HG02852 (cell line): ENCODE measurements around the gene SFXN2.
"Not testable (repeated sequence)": the region's sequence is repeated elsewhere in the genome, so short reads cannot be mapped to it uniquely, and the experiment has no call there.

Experiments used
- ATAC-seq: cut with Tn5 transposase; IDR thresholded peaks from one replicate; pipeline ENCODE4 v1.9.1; 2021; ENCODE audit warnings: mild to moderate bottlenecking, moderate library complexity; ENCODE audit not compliant: unreplicated experiment

SFXN2 gene, protein sequence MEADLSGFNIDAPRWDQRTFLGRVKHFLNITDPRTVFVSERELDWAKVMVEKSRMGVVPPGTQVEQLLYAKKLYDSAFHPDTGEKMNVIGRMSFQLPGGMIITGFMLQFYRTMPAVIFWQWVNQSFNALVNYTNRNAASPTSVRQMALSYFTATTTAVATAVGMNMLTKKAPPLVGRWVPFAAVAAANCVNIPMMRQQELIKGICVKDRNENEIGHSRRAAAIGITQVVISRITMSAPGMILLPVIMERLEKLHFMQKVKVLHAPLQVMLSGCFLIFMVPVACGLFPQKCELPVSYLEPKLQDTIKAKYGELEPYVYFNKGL

DNA sequence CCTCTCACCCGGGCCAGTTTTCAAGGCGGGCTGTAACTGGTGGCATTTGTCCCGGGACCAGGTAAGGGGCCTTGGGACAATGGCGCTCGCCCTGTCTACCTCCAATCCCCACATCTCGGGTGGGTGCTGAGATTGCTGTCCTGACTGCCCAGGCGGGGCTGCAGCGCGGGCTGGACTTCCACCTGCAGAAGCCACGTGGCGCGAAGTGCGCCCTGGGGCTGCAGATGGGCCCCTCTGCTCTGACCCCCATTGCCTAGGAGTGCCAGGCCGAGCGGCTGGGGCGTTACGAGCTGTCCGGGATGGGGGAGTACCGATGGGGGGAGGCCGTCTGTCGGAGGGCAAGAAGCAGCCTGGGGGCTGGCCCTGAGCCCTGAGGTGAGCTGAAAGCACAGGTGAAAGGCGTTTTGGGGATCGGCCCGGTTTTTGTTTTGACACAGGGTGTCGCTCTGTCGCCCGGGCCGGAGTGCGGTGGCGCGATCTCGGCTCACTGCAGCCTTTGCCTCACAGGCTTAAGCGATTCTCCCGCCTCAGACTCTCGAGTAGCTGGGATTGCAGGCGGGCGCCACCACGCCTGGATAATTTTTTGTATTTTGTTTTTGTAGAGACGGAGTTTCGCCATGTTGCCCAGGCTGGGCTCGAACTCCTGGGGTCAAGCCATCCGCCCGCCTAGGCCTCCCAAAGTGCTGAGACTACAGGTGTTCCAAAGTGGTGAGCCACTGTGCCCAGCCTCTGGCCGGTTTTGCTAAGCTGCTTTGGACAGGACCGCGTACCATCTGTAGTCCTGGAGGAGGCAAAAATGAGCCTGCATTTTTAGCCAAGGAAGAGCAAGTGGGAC lies at the start of gene SFXN2:
Gene SFXN2, plus strand, starts transcription at position 16 of the 835 bp plus-strand sequence. CDS start 12,001 bp downstream, outside the sequence.
- peak; percentile 18 for ATAC-seq

DNA sequence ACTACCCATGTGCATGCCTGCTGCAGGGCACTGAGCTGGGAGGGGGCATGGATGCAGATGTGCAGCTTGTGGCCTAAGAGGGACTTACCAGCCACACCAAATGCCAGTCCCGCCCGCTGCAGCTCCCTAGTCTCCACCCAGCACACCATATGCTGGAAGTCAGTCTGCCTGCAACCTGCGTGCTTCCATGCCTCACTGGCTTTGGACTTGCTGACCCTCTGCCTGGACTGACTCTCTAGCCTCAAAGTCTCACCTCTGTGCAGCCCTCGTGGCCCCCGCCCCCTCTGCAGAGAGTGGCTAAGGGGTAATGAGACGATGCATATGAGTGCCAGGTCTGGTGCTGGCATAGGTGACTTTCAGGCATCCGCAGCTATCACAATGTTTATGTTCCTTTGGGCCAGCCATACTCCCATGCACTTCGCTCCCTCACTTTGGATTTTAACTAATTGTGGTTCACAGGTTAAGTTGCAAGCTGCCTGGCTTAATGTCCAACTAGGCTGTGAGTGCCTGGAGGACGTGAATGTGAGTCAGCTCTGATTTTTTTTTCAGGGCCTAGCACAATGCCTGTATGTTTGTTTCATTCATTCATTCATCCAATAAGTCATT lies 48.4 kb upstream of the SFXN2 start:
- no peak for ATAC-seq

DNA sequence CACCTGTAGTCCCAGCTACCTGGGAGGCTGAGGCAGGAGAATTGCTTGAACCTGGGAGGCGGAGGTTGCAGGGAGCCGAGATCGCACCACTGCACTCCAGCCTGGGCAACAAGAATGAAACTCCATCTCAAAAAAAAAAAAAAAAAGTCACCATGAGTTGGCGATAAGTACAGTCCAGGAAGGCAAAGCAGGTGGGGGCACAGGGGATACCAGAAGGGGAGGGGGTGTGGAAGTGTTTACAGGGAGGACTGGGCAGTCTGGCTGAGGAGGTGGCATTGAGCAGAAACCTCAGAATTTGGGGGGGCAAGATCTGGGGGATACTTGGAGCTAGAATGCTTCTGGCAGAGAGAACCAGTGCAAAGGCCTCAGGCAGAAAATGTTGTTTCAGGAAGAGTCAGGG lies 47.0 kb upstream of the SFXN2 start:
- not testable (repeated sequence) for ATAC-seq

DNA sequence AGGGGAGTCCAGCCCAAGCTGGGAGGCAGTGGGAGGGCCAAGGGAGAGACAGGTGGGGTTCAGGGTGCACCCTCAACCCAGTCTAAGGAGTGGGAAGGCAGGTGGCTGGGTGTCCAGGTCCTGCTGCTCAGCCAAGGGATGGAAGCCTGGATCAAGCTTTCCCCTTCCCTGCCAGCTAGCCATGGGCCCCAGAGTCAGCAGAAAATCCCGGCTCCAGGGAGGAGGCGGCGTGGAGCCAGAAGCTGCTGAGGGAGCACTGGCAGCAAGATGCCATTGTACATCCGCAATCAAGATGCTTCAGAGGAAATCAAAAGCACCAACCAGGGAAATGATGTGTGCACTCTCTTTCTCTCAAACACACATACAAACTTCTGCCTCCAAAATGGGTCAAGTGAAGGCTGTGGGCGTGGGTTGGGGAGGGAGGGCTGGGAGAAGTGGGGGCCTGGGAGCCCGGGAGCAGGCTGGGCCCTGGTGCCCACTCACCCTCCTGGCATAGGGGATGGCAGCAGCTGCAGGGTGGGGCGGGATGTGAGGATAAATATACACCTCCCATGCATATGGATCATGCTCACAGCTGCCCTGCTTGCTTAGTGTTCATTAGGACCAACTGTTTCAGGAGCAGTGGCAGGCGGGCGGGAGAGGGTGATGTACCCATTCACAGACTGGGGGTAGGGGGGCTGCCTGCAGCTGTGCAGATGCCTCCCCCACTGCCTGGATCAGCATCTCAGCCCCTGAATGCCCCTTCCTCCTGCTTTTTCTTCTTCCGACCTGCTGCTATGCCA lies 45.9 kb upstream of the SFXN2 start:
- ATAC-seq, result no peak

DNA sequence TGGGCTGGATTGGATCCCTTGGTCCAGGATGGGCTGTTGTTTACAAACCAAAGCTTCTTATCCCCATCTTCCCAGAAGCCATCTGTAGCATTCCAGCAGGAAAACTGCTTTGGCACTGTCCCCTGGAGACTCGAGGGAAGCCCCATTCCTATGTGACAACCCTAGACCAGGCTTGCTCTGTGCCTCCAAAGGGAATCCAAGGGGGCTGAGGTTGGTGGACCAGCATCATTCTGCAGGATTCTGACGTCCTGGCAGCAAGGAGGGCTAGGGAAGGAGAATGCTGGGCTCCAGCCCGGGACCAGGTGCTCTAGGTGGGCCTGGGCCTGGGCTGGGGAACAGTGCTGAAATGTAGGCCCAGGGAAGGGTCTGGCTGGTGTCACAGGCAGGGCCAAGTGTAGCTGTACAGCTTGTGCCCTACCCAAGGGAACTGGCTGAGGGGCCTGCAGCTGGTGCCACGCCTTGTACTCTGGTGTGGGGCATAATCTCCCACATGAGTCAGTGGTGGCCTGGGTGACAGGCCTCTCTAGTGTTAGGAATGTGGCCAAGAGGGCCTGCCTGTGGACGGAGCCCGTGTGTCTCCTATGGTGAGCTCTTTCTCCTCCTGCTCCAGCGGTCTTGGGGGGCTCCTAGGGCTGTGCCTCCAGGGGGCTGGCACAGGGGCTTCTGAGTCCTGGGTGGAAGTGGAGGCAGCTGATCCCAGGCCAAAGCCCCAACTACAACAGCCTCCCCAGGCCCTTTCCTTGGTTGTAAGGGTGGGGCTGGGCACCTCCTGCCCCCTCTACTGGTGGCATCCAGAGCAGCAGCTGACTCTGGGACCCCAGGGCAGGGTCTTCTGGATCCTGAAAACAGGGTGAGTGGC lies 45.0 kb upstream of the SFXN2 start:
- no peak for ATAC-seq

DNA sequence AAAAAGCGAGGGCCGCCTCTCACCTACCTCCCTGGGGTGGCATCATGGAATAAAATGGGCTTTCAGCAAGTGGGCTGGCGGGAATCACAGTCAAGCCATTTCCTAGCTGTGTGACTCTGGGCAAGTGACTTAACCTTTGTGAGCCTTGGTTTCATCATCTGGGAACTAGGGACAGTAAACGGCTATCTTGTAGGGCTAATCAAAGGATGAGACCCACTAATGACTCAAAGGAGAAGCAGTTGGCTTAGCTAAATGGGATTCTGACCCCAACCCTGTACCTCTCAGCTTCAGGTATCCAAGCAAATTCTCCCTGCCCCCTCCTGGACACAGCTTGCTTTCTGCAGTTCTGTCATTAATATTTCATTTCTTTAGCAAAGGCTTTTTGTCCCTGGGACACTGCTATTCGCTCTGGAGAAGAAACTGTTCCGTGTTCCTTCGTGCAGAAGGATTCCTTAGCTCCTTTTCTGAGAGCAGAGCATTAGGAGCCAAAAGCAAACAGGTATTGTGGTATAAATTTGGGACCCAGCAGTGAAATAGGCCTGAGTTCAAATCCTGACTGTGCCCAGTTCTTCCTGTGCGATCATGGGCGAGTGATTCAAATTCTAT lies 44.3 kb upstream of the SFXN2 start:
- no peak for ATAC-seq

DNA sequence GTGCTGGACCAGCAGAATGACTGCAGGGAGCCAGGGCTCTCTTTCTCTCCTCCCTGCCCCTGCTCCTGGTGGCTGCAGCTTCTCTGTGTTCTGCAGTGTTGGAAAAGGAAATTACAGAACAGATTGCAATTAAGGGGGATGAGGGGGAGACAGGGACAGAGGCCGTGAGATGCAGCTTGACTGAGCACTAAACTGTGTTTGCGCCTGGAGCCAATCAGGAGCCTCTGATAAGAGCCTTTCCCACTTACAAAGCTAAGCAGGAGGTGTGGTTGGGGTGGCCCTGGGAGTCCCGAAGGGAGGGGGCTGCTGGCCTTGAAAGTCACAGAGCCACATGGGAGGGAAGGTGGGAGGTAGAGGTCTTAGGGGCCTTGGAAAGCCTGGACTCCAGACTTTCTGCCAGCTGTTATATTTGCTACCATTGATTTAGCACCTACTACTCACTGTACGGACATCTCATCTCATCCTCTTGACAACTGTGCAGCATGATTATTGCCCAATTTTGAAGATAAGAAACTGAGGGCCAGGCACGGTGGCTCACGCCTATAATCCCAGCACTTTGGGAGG lies 43.5 kb upstream of the SFXN2 start:
- ATAC-seq, result no peak

DNA sequence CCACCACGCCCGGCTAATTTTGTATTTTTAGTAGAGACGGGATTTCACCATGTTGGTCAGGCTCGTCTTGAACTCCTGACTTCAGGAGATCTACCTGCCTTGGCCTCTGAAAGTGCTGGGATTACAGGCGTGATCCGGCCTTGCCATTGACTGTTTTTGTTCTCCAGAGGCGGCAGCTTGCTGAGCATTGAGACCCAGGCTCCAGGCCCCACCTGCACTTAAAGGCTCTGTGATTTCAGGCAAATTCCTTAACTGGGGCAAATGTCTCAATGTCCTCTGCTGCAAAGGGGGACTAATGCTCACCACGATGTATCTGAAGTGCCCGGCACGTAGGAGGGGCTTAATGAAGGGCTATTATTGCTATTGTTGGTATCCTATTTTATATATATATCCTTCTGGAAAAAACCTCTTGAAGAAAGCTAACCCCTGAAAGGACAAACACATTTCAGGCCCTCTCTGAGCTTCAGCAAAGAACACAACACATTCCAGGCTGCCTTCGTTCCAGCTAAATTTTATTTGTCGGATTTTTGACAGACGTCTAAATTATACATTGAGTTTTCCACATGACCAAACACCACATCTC lies 41.1 kb upstream of the SFXN2 start:
- no peak for ATAC-seq

DNA sequence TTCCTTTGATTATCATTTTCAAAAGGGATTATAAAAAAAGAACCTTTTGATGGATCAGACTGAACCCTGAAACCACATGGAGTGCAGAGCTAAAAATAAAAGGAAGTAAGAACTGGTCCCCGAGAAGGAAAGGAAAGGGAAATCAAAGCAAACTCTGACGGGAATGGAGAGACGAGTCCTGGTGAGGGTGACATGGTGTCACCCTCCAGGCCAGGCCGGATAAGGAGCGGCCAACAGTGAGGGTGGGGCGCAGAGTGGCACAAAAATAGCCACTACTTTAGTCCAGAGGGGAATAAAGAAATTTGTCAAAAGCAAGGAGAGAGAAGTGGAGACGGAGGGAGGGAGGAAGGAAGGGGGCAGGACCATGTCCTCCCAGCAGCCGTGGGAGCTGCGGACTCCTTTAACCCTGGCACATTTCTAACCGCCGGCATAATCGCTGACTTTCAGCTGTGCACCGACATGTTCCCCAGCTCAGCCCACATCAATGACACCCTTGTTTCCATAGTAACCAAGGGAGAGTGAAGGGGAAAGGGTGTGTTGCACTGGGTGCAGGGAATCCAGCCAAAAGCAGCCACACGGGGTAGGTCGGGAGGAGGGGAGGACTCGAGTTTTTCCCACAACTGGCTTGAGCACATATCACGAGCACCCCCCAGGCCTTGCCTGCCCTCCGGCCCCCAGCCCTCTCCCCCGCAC lies 40.5 kb upstream of the SFXN2 start:
- peak; percentile 50 for ATAC-seq

DNA sequence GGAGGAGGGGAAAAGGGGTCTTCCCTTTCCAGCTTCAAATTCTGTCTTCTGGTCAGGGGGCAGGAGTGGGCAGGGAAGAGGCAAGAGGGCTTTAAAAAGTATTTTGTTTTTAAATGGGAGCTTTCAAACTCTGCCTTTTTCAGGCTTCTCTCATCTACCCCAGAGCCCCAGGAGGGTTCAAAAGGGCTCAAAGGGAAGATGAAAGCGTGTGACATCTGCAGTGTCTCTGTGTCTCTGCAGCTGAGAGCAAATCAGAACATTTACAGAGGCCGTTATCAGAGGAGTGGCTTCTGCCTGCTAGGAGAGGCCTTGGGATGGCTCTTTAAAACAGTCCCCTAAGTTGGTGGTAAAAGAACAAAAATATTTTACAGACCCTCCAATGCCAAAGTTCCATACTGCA lies 39.9 kb upstream of the SFXN2 start:
- ATAC-seq, result no peak

DNA sequence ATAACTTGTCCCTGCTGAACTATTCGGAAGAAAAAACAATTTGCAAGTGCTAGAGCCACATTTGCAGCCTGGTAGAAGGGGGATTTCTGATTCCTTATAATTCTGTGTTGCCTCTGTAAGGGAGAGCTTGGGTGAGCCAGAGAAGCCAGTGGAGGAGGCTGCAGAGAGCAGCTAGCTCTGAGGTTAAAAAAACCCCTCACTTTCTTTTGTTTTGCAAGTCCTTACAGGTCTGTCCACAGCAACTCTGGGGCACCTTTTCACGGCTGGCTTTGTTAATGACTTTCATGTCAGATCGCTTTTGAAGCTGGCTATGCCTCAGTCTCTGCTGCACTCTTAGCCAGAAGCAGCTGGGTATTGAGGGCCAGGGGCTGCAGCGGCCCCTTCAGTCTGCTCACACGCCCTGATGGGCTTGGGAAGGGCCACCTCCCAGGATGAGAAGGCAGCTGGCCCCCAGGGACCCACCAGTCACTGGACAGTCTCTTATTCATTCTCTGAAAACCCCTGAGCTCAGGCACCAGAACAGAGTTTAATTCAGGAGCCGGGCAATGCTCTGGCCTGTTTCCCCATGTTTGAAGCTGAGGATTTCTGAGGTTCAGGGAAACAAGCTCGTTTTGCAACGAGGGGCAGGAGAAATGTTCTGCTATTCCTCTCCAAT lies 39.3 kb upstream of the SFXN2 start:
- no peak for ATAC-seq

DNA sequence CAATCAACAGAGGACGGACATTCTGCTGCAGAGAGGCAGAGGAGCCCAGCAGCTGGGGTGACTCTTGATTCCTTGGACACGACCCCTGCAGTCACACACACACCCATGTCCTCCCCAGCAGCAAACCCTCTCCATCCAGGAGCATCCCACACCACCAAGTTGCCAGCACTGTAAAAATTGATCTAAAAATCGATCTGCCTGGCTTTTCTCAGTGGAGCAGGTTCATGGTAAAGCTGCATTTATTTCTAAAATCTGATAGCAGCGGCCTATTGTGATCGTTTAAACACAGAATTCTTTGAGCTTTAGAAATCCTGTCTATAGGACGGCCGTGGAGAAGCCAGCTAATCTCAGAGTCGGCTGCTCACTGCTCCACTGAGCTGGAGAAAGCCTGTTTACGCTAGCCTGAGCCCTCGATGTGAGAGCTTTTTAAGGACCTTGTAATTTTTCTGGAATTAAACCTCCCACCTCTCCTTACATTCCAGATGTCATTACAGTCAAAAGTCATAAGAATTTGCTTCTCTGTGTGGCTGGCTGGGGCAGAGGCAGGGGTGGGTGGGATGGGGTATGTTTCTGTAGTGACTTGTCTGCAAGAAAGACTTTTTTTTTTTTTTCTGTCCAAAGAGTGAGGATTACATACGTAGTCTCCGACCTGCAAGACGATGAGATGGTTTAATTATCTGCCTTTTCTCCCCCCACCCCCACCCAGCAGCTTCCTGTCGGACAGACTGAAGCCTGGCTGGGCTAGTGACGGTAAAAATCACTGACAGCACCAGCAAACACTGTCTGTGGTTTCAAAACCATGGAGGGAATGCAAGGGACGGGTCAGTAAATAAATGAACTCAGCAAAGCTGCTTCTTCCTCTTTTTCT lies 38.5 kb upstream of the SFXN2 start:
- ATAC-seq, result no peak

DNA sequence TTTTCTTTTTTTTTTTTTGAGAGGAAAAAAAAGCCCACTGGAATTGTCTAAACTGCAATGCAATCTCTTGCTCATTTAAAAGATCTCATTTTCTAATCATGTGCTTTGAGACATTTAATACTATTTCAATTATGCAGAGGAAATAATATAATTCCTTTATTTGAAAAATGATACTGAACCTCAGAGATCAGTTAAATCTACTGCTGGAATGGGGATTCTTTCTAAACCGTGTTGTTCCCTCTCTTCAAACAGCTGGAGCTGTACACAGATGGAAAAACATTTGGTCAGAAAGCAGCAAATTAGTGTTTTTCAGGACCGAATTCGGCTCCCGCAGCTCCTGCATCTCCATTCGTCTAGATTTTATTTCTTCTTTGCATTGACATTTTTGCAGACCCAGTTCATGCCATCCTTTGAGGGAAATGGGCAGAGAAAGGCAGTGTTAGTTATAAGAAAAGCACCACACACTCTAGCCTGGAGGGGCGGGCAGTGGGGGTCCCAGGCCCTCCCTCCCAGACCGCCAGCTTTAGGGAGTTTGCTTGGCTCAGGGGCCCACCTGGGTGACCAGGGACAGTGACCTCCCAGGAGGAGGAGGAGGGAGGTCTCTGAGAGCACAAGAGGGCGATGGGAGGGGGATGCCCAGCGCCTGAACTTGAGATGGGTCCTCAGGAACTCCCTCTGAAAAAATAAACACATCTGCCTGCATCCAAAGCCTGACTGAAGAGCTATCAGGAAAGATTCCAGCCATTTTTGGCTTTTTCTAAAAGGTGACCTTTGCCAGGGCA lies 37.7 kb upstream of the SFXN2 start:
- no peak for ATAC-seq

DNA sequence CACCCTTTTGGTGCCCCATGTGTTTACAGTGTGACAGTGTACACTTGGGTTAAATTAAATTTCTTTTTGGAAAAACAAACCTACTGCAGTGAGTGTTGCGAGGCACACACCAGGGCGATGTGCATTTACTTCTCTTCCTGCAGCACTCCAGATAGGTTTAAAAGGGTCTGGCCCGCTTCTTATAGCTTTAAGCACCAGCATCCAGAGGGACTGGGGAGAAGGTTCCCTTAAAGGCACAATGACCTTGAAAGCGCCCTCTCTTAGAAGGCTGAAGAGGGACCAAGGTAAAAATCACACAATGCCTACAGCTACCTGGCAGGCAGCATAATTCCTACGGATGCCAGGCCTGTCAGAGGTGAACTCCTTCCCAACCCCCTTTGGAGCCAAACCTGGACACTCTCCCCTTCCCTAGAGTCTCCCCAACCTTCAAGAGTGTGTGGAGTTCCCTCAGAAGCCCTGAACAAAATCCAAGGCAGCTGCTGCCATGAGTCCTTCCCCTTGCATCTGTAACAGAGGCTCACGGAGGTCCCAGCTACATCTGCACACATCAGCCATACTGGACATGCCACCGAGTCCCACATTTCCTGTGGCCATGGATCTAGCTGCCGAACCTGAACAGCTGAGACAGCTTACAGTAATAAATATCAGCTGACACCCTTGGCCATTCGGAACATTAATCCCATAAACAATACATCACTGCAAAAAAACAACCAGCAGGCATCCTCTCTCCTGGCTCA lies 36.9 kb upstream of the SFXN2 start:
- no peak for ATAC-seq

DNA sequence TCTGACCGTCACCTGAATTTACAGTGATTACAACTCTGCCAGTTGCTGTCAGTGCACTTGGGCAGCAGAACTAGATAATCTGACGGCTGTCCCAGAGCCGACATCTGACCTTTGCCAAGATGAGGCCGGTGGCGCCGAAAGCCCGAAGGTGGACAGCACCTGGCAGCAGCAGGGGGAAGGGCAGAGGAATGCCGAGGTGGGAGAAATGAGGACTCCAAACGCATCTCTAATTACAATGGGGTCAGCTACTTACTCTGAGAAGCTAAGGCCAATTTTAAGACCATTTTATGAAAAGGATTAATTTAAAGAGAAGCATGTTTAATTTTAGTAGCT lies 36.4 kb upstream of the SFXN2 start:
- ATAC-seq, result no peak

DNA sequence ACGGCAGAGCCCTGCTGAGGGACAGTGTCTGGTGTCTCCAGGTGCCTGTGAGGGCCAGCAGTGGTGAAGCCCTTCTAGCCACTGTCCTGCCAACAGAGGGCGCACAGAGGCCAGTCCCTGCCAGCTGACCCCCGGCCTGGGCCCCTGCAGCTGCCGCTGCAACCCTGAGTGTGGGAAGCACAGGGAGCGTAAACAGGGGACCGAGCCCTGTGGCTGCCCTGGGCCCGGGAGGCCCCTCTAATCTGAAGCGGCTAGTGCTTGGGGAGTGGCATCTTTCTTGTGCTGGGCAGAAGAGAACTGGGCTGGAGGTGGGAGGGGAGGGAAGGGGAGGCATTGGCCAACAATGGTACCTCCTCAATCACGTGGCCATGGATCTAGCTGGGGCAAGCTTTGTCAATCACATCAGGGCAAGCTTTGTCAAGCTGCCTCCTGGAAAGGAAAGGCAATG lies 35.6 kb upstream of the SFXN2 start:
- ATAC-seq, result no peak
